ENCODE results near the gene EIF5AL1.
"Not testable (repeated sequence)": the region's sequence is repeated elsewhere in the genome, so short reads cannot be mapped to it uniquely, and the experiment has no call there.

EIF5AL1 gene

GRCh38 chr10:79511891-79512583 lies at the start of gene EIF5AL1:
EIF5AL1 (plus strand) TSS chr10:79512533; CDS start chr10:79512650, 117 bp downstream.
- not testable (repeated sequence) for DNase-seq

- no peak for DNase-seq
Measured at GRCh38 chr10:79463578-79464496, 48.5 kb upstream of the EIF5AL1 start.

- DNase-seq, result no peak
Measured at GRCh38 chr10:79465341-79465740, 47.0 kb upstream of the EIF5AL1 start.

- no peak for DNase-seq
Measured at GRCh38 chr10:79468015-79468560, 44.2 kb upstream of the EIF5AL1 start.

- no peak for DNase-seq
Measured at GRCh38 chr10:79468841-79469585, 43.3 kb upstream of the EIF5AL1 start.

GRCh38 chr10:79470096-79470495 lies 42.2 kb upstream of the EIF5AL1 start:
- no peak for DNase-seq

GRCh38 chr10:79471776-79472175 lies 40.6 kb upstream of the EIF5AL1 start:
- no peak for DNase-seq

- no peak for DNase-seq
Measured at GRCh38 chr10:79472449-79472848, 39.9 kb upstream of the EIF5AL1 start.

GRCh38 chr10:79472951-79473350 lies 39.4 kb upstream of the EIF5AL1 start:
- DNase-seq, result no peak

- no peak for DNase-seq
Measured at GRCh38 chr10:79473496-79474095, 38.7 kb upstream of the EIF5AL1 start.

- DNase-seq, result no peak
Measured at GRCh38 chr10:79475119-79475653, 37.1 kb upstream of the EIF5AL1 start.

- DNase-seq, result no peak
Measured at GRCh38 chr10:79475877-79476276, 36.5 kb upstream of the EIF5AL1 start.

GRCh38 chr10:79476645-79477044 lies 35.7 kb upstream of the EIF5AL1 start:
- DNase-seq, result no peak

GRCh38 chr10:79477456-79477855 lies 34.9 kb upstream of the EIF5AL1 start:
- DNase-seq, result no peak

- no peak for DNase-seq
Measured at GRCh38 chr10:79479283-79479909, 32.9 kb upstream of the EIF5AL1 start.

- no peak for DNase-seq
Measured at GRCh38 chr10:79482304-79482703, 30.0 kb upstream of the EIF5AL1 start.

- DNase-seq, result no peak
Measured at GRCh38 chr10:79482741-79483140, 29.6 kb upstream of the EIF5AL1 start.

- DNase-seq, result no peak
Measured at GRCh38 chr10:79483299-79483698, 29.0 kb upstream of the EIF5AL1 start.

- DNase-seq, result no peak
Measured at GRCh38 chr10:79483948-79484347, 28.4 kb upstream of the EIF5AL1 start.

- no peak for DNase-seq
Measured at GRCh38 chr10:79484476-79484875, 27.9 kb upstream of the EIF5AL1 start.

GRCh38 chr10:79487296-79488194 lies 24.8 kb upstream of the EIF5AL1 start:
- no peak for DNase-seq

Measured in activated CD8-positive, alpha-beta memory T cell treated with anti-CD3 and anti-CD28 coated beads for 24 hours (primary cell).